Astrocyte (in vitro differentiated cells and primary cell): ENCODE results near the gene DDAH1. TPM values are rescaled to one million over a fixed set of nuclear protein-coding genes. Genes with fewer than 3 reads are reported as not detected.
"Not testable (repeated sequence)": the region's sequence is repeated elsewhere in the genome, so short reads cannot be mapped to it uniquely, and the experiment has no call there.

Source experiments
- DNase-seq: peaks from one replicate; pipeline ENCODE4 v3.0.0-alpha.2; 2010; ENCODE audit warnings: low read depth
- FAIRE-seq: peaks from 2 replicates; lab custom pipeline; 2011; peaks lifted over from hg19 to GRCh38; lab: Jason Lieb, UNC
- H2AFZ ChIP-seq: 2 replicates; pipeline ENCODE4 v1.6.0; 2012; ENCODE audit warnings: low read depth, low read length, inconsistent platforms
- H3K27ac ChIP-seq: 2 replicates; pipeline ENCODE4 v1.5.1; 2011; ENCODE audit warnings: low read depth, low read length, inconsistent platforms
- H3K27me3 ChIP-seq: 2 replicates; pipeline ENCODE4 v1.6.0; 2011; ENCODE audit warnings: low read length, inconsistent platforms; ENCODE audit not compliant: insufficient read depth
- H3K36me3 ChIP-seq: 2 replicates; pipeline ENCODE4 v1.5.1; 2011; ENCODE audit warnings: low read length, inconsistent platforms; ENCODE audit not compliant: insufficient read depth
- H3K4me1 ChIP-seq: 2 replicates; pipeline ENCODE4 v1.5.1; 2011; ENCODE audit warnings: low read length, inconsistent platforms; ENCODE audit not compliant: insufficient read depth
- H3K4me2 ChIP-seq: 2 replicates; pipeline ENCODE4 v1.6.0; 2012; ENCODE audit warnings: low read length, inconsistent platforms
- H3K4me3 ChIP-seq: 2 replicates; pipeline ENCODE4 v1.5.1; 2011; ENCODE audit warnings: low read depth, mild to moderate bottlenecking, low read length, inconsistent platforms; ENCODE audit not compliant: insufficient read depth
- H3K79me2 ChIP-seq: 2 replicates; pipeline ENCODE4 v1.6.0; 2012; ENCODE audit warnings: mild to moderate bottlenecking, low read length, inconsistent platforms; ENCODE audit not compliant: insufficient read depth
- H3K9ac ChIP-seq: 2 replicates; pipeline ENCODE4 v1.6.0; 2012; ENCODE audit warnings: mild to moderate bottlenecking, low read length, inconsistent platforms
- H3K9me3 ChIP-seq: 2 replicates; pipeline ENCODE4 v1.5.1; 2012; ENCODE audit warnings: low read depth, mild to moderate bottlenecking, low read length, inconsistent platforms; ENCODE audit not compliant: insufficient read depth
- H4K20me1 ChIP-seq: 2 replicates; pipeline ENCODE4 v1.6.0; 2012; ENCODE audit warnings: low read length, inconsistent platforms; ENCODE audit not compliant: insufficient read depth
- H3K27ac Mint-ChIP-seq: one replicate; pipeline ENCODE4 v1.8.0; 2021; ENCODE audit warnings: mild to moderate bottlenecking, mixed read lengths; ENCODE audit not compliant: unreplicated experiment
- H3K27me3 Mint-ChIP-seq: one replicate; pipeline ENCODE4 v1.8.0; 2021; ENCODE audit warnings: low read depth, mixed read lengths; ENCODE audit not compliant: unreplicated experiment
- H3K36me3 Mint-ChIP-seq: one replicate; pipeline ENCODE4 v1.8.0; 2021; ENCODE audit warnings: low read depth, mixed read lengths; ENCODE audit not compliant: unreplicated experiment
- H3K4me1 Mint-ChIP-seq: one replicate; pipeline ENCODE4 v1.8.0; 2021; ENCODE audit warnings: low read depth, mixed read lengths; ENCODE audit not compliant: unreplicated experiment
- H3K4me3 Mint-ChIP-seq: one replicate; pipeline ENCODE4 v1.8.0; 2021; ENCODE audit warnings: mild to moderate bottlenecking, moderate library complexity, mixed read lengths; ENCODE audit not compliant: unreplicated experiment
- H3K9me3 Mint-ChIP-seq: one replicate; pipeline ENCODE4 v1.8.0; 2021; ENCODE audit warnings: mild to moderate bottlenecking, mixed read lengths; ENCODE audit not compliant: unreplicated experiment
- EZH2 ChIP-seq: IDR thresholded peaks from 2 replicates; pipeline ENCODE4 v1.6.1; 2012; ENCODE audit warnings: mild to moderate bottlenecking, low read length, inconsistent platforms; ENCODE audit not compliant: insufficient read depth
- total RNA-seq: library from RNA; stranded (reverse); gene quantifications from 2 replicates; pipeline ENCODE4 v1.2.1, GENCODE V29; 2021
- TF ChIP-seq, protein P1 (sequence below): IDR thresholded peaks from 2 replicates; pipeline ENCODE4 v1.5.1; 2011; ENCODE audit warnings: low read depth, mild to moderate bottlenecking, inconsistent platforms, low read length, moderate library complexity; ENCODE audit not compliant: insufficient read depth

The DDAH1 gene
- total RNA-seq, 1 donor from 2014 or later = 112 TPM

DNA sequence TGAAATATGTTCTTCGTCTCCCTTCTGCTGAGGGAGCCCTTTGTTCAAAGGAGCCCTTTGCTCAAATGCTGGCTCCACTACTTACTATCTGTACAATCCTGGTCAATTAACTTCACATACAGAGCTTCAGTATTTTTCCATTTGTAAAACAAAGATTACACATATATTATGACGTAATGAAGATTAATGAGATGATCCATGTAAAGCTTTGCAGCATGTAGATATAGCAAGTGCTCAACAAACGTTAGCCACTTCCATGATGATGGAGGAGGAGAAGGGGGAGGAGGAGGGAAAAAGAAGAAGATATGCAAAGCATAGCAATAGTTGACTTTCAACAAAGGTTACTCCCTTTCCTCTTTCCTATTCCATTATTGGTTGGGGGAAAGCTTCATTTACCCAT is 10.1 kb upstream of the DDAH1 start:
- no peak for FAIRE-seq
- H4K20me1 ChIP-seq = peaks cover 15% of the 10 kb centered on the region
- H3K27ac ChIP-seq = no peak overlapping the region
- H3K9ac ChIP-seq = no peak overlapping the region
- H3K9me3 ChIP-seq = no peaks in the 10 kb centered on the region
- peaks cover 24% of the 10 kb centered on the region for H3K36me3 Mint-ChIP-seq
- no peaks in the 10 kb centered on the region for H3K27me3 Mint-ChIP-seq
- H3K27ac Mint-ChIP-seq = no peak overlapping the region
- H3K79me2 ChIP-seq = peaks cover 22% of the 10 kb centered on the region
- no peak overlapping the region for H3K4me3 ChIP-seq
- no peaks in the 10 kb centered on the region for H3K9me3 Mint-ChIP-seq
- H3K36me3 ChIP-seq = peaks cover 15% of the 10 kb centered on the region
- TF ChIP-seq EZH2 = no peak
- TF ChIP-seq, protein P1, sequence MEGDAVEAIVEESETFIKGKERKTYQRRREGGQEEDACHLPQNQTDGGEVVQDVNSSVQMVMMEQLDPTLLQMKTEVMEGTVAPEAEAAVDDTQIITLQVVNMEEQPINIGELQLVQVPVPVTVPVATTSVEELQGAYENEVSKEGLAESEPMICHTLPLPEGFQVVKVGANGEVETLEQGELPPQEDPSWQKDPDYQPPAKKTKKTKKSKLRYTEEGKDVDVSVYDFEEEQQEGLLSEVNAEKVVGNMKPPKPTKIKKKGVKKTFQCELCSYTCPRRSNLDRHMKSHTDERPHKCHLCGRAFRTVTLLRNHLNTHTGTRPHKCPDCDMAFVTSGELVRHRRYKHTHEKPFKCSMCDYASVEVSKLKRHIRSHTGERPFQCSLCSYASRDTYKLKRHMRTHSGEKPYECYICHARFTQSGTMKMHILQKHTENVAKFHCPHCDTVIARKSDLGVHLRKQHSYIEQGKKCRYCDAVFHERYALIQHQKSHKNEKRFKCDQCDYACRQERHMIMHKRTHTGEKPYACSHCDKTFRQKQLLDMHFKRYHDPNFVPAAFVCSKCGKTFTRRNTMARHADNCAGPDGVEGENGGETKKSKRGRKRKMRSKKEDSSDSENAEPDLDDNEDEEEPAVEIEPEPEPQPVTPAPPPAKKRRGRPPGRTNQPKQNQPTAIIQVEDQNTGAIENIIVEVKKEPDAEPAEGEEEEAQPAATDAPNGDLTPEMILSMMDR = no peak
- no peak overlapping the region for H3K4me3 Mint-ChIP-seq
- H3K4me1 ChIP-seq = no peaks in the 10 kb centered on the region
- H2AFZ ChIP-seq = no peak overlapping the region
- no peaks in the 10 kb centered on the region for H3K27me3 ChIP-seq
- H3K4me1 Mint-ChIP-seq = peaks cover 15% of the 10 kb centered on the region
- no peak overlapping the region for H3K4me2 ChIP-seq
- no peak for DNase-seq

DNA sequence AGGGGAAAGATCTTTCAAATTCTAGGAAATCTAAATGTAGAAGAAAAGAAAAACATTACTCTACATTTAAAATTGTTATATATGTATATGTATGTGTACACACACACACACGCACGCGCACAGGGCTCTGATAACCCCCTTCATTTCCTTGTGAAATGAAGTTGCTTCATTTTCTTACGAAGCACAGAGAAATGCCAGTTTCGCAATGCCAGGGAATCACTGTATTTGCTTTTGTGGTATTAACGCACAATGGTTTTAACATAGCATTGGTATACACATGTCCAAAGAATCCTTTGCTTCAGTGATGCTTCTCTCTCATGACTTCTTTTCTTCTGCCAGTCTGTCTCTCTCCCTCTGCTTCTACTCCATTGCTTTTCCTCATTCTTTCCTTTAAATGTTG is 8.4 kb upstream of the DDAH1 start:
- H3K36me3 Mint-ChIP-seq = peaks cover 27% of the 10 kb centered on the region
- H3K27ac Mint-ChIP-seq = no peak overlapping the region
- FAIRE-seq = peak; percentile 32
- H3K4me1 Mint-ChIP-seq = peaks cover 18% of the 10 kb centered on the region
- Histone ChIP-seq H3K27me3 (no peaks in the 10 kb centered on the region), H3K27ac (no peak overlapping the region), H3K36me3 (peaks cover 9% of the 10 kb centered on the region), H3K4me2 (no peak overlapping the region), H3K79me2 (peaks cover 17% of the 10 kb centered on the region), H3K9me3 (no peaks in the 10 kb centered on the region), H2AFZ (no peak overlapping the region), H3K4me1 (no peaks in the 10 kb centered on the region), H3K9ac (no peak overlapping the region), H4K20me1 (peaks cover 13% of the 10 kb centered on the region), H3K4me3 (no peak overlapping the region)
- no peaks in the 10 kb centered on the region for H3K9me3 Mint-ChIP-seq
- H3K27me3 Mint-ChIP-seq = no peaks in the 10 kb centered on the region
- no peak overlapping the region for H3K4me3 Mint-ChIP-seq
- peak; percentile 44 for DNase-seq
- no peak for TF ChIP-seq EZH2
- TF ChIP-seq, protein P1 = no peak

DNA sequence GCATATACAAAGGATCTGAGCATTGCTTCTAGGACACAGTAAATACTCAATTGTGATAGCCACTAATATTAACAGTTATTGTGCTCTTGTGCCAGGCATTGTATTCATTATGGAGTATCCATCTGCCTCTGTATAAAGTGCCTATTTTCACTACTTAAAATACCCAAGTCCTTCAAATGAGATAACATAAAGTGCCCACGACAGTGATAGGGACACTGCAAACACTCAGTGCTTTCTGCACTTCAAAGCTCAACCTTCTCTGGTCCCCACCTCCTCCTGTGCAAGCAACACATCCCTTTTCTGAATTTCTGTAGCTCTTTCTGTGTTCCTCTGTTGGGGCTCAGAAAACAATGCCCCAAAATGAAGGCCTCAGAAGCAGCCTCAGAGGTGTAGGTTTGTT is 6.6 kb upstream of the DDAH1 start:
- DNase-seq = no peak
- peaks cover 21% of the 10 kb centered on the region for H3K4me1 Mint-ChIP-seq
- H3K9me3 ChIP-seq = no peaks in the 10 kb centered on the region

DNA sequence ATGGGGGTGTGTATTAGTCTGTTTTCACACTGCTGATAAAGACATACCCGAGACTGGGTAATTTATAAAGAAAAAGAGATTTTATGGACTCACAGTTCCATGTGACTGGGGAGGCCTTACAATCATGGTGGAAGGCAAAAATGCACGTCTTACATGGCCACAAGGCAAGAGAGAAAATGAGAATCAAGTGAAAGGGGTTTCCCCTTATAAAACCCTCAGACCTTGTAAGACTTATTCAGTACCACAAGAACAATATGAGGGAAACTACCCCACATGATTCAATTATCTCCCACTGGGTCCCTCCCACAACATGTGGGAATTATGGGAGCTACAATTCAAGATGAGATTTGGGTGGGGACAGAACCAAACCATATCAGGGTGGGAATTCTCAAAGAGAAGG is 5.2 kb upstream of the DDAH1 start:
- H3K9me3 ChIP-seq, H3K36me3 ChIP-seq, H3K4me3 Mint-ChIP-seq, DNase-seq, H3K4me3 ChIP-seq, H3K27ac ChIP-seq, H3K4me2 ChIP-seq, H3K9me3 Mint-ChIP-seq, H2AFZ ChIP-seq, H3K4me1 ChIP-seq, H3K27ac Mint-ChIP-seq, H3K9ac ChIP-seq, FAIRE-seq, H3K27me3 ChIP-seq, H3K27me3 Mint-ChIP-seq: not testable (repeated sequence)
- Histone ChIP-seq H3K79me2 (peaks cover 21% of the 10 kb centered on the region), H4K20me1 (peaks cover 12% of the 10 kb centered on the region)
- H3K36me3 Mint-ChIP-seq = peaks cover 17% of the 10 kb centered on the region
- H3K4me1 Mint-ChIP-seq = peaks cover 19% of the 10 kb centered on the region

More for the DNA sequence above, 6.6 kb upstream of the DDAH1 start:
- H3K4me1 ChIP-seq = no peaks in the 10 kb centered on the region
- TF ChIP-seq, protein P1 = no peak
- TF ChIP-seq EZH2 = no peak
- no peaks in the 10 kb centered on the region for H3K27me3 Mint-ChIP-seq
- no peak overlapping the region for H3K9ac ChIP-seq
- peaks cover 10% of the 10 kb centered on the region for H3K79me2 ChIP-seq
- no peak overlapping the region for H3K4me3 Mint-ChIP-seq
- H3K4me3 ChIP-seq = no peak overlapping the region
- H3K36me3 ChIP-seq = peaks cover 12% of the 10 kb centered on the region
- H3K9me3 Mint-ChIP-seq = no peaks in the 10 kb centered on the region
- no peak overlapping the region for H3K27ac Mint-ChIP-seq
- peaks cover 13% of the 10 kb centered on the region for H4K20me1 ChIP-seq
- H2AFZ ChIP-seq = no peak overlapping the region
- no peaks in the 10 kb centered on the region for H3K27me3 ChIP-seq
- peaks cover 25% of the 10 kb centered on the region for H3K36me3 Mint-ChIP-seq
- H3K4me2 ChIP-seq = no peak overlapping the region
- no peak overlapping the region for H3K27ac ChIP-seq
- no peak for FAIRE-seq
